ENCODE results near the gene NBAS. TPM values are rescaled to one million over a fixed set of nuclear protein-coding genes. Genes with fewer than 3 reads are reported as not detected.

NBAS gene
- total and polyA plus RNA-seq, 9 of the 15 experiments (the other 6 are each of a cell fraction or from before 2014, with no cell fraction given): 15.3 to 94.4 (median 69.9) TPM

DNA sequence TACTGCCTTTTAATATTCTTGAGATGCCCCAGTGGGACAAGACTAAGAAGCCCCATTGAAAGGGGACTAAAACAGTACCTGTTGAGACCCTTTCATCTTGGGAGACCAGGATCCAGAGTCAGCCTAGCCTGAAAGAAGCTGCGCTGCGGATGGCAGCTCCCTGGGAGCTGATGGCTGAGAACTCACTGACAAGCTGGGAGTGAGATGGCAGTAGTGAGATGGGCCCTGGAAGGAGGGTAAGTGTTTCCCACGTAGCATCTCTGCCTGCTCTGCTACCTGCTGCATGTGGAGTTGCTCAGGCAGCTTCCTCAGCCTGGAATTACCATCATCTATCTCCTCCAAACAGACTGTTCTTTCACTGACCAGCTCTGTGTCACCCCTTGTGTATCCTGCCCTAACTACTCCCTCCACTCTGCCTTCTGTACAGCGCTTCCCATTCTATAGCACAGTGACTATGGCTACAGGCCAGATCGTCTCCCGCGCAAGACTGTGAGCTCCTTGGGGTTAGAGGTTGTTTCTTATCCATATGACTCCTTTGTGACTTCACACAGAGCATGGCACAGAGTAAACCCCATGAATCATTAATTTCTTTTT, 330.4 kb downstream of the NBAS start (continued):
- TF ChIP-seq, protein P1, sequence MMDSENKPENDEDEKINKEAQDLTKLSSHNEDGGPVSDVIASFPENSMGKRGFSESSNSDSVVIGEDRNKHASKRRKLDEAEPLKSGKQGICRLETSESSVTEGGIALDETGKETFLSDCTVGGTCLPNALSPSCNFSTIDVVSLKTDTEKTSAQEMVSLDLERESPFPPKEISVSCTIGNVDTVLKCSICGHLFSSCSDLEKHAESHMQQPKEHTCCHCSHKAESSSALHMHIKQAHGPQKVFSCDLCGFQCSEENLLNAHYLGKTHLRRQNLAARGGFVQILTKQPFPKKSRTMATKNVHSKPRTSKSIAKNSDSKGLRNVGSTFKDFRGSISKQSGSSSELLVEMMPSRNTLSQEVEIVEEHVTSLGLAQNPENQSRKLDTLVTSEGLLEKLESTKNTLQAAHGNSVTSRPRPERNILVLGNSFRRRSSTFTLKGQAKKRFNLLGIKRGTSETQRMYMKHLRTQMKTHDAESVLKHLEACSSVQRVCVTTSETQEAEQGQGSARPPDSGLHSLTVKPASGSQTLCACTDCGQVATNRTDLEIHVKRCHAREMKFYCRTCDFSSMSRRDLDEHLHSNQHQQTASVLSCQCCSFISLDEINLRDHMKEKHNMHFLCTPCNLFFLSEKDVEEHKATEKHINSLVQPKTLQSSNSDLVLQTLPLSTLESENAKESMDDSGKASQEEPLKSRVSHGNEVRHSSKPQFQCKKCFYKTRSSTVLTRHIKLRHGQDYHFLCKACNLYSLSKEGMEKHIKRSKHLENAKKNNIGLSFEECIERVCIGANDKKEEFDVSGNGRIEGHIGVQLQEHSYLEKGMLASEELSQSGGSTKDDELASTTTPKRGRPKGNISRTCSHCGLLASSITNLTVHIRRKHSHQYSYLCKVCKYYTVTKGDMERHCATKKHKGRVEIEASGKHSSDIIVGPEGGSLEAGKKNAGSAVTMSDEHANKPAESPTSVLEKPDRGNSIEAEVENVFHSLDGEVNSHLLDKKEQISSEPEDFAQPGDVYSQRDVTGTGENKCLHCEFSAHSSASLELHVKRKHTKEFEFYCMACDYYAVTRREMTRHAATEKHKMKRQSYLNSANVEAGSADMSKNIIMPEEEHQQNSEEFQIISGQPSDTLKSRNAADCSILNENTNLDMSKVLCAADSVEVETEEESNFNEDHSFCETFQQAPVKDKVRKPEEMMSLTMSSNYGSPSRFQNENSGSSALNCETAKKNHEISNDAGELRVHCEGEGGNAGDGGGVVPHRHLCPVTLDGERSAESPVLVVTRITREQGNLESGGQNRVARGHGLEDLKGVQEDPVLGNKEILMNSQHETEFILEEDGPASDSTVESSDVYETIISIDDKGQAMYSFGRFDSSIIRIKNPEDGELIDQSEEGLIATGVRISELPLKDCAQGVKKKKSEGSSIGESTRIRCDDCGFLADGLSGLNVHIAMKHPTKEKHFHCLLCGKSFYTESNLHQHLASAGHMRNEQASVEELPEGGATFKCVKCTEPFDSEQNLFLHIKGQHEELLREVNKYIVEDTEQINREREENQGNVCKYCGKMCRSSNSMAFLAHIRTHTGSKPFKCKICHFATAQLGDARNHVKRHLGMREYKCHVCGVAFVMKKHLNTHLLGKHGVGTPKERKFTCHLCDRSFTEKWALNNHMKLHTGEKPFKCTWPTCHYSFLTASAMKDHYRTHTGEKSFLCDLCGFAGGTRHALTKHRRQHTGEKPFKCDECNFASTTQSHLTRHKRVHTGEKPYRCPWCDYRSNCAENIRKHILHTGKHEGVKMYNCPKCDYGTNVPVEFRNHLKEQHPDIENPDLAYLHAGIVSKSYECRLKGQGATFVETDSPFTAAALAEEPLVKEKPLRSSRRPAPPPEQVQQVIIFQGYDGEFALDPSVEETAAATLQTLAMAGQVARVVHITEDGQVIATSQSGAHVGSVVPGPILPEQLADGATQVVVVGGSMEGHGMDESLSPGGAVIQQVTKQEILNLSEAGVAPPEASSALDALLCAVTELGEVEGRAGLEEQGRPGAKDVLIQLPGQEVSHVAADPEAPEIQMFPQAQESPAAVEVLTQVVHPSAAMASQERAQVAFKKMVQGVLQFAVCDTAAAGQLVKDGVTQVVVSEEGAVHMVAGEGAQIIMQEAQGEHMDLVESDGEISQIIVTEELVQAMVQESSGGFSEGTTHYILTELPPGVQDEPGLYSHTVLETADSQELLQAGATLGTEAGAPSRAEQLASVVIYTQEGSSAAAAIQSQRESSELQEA (IDR thresholded peaks at IDR 0.05; ENCODE audit: low read depth): no peak
- no peak for TF ChIP-seq ZEB2 (IDR thresholded peaks at IDR 0.05)
- no peak for TF ChIP-seq IRF2 (CRISPR knock-in tag; IDR thresholded peaks at IDR 0.05)
- TF ChIP-seq, protein P2, sequence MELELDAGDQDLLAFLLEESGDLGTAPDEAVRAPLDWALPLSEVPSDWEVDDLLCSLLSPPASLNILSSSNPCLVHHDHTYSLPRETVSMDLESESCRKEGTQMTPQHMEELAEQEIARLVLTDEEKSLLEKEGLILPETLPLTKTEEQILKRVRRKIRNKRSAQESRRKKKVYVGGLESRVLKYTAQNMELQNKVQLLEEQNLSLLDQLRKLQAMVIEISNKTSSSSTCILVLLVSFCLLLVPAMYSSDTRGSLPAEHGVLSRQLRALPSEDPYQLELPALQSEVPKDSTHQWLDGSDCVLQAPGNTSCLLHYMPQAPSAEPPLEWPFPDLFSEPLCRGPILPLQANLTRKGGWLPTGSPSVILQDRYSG (tag; conservative IDR thresholded peaks at IDR 0.05; ENCODE audit: low read depth): no peak
- TF ChIP-seq ZNF143 (CRISPR knock-in tag; IDR thresholded peaks at IDR 0.05): no peak
- TF ChIP-seq SAFB (IDR thresholded peaks at IDR 0.05; ENCODE audit: borderline replicate concordance, low read depth, low read length): no peak

Data from K562 (cell line).